ENCODE measurements around the gene CSF3R. TPM values are rescaled to one million over a fixed set of nuclear protein-coding genes. Genes with fewer than 3 reads are reported as not detected.

The CSF3R gene
- total RNA-seq, 5 donors from 2014 or later (not counting 1 experiment from before 2014, with no cell fraction given) = 0.25 to 2.1 (median 1.8) TPM

- no peak overlapping the region for H3K27ac Mint-ChIP-seq
- no peaks in the 10 kb centered on the region for H3K27me3 Mint-ChIP-seq
- H3K36me3 Mint-ChIP-seq = no peaks in the 10 kb centered on the region
- DNase-seq (no peak), ATAC-seq (replicated peaks in 1 of 4) (no peak)
- no peaks in the 10 kb centered on the region for H3K36me3 ChIP-seq (ENCODE audit: control insufficient read depth in 2 of 2, extremely low read depth in 1 of 2, insufficient read depth in 1 of 2, low read length in 1 of 2)
- H3K4me1 ChIP-seq (ENCODE audit: control insufficient read depth in 1 of 2, extremely low read depth in 1 of 2, insufficient read depth in 2 of 2, low read length in 2 of 2) = peaks cover 0 to 13% of the 10 kb centered on the region in 2 experiments
- H3K4me3 Mint-ChIP-seq = peak overlapping the region in 1 of 3 donors; percentile 87
- CTCF ChIA-PET = no interaction called here
- no peak overlapping the region for H3K4me3 ChIP-seq (ENCODE audit: control insufficient read depth in 1 of 2, extremely low read depth in 1 of 2, low read length in 1 of 2)
- peaks cover 17 to 22% (median 22%) of the 10 kb centered on the region in 3 donors for H3K4me1 Mint-ChIP-seq
- no peaks in the 10 kb centered on the region for H3K9me3 Mint-ChIP-seq
- POLR2A ChIA-PET = no interaction called here
- H3K27ac ChIP-seq (ENCODE audit: low read length) = no peak overlapping the region
- 96% methylated on average over 3 of the region's 4 CpGs for WGBS (ENCODE audit: insufficient coverage)
- H3K27me3 ChIP-seq (replicated peaks in 1 of 2; ENCODE audit: control insufficient read depth in 2 of 2, extremely low read depth in 1 of 2, insufficient read depth in 2 of 2, low read length in 1 of 2) = no peaks in the 10 kb centered on the region
- H3K9me3 ChIP-seq = no peaks in the 10 kb centered on the region
These were observed 34.1 kb downstream of the CSF3R start for GRCh38 chr1:36448530-36449056.

GRCh38 chr1:36447450-36447849 lies 35.3 kb downstream of the CSF3R start:
- ATAC-seq (replicated peaks in 1 of 4) (no peak), DNase-seq (no peak)
- Histone ChIP-seq H3K27me3 (replicated peaks in 1 of 2; ENCODE audit: control insufficient read depth in 2 of 2, extremely low read depth in 1 of 2, insufficient read depth in 2 of 2, low read length in 1 of 2) (no peaks in the 10 kb centered on the region), H3K4me3 (ENCODE audit: control insufficient read depth in 1 of 2, extremely low read depth in 1 of 2, low read length in 1 of 2) (no peak overlapping the region), H3K4me1 (ENCODE audit: control insufficient read depth in 1 of 2, extremely low read depth in 1 of 2, insufficient read depth in 2 of 2, low read length in 2 of 2) (peaks cover 0 to 13% of the 10 kb centered on the region in 2 experiments), H3K36me3 (ENCODE audit: control insufficient read depth in 2 of 2, extremely low read depth in 1 of 2, insufficient read depth in 1 of 2, low read length in 1 of 2) (no peaks in the 10 kb centered on the region), H3K9me3 (no peaks in the 10 kb centered on the region), H3K27ac (ENCODE audit: low read length) (no peak overlapping the region)
- POLR2A ChIA-PET = no interaction called here
- no peaks in the 10 kb centered on the region for H3K27me3 Mint-ChIP-seq
- H3K36me3 Mint-ChIP-seq = no peaks in the 10 kb centered on the region
- peaks cover 17 to 20% (median 19%) of the 10 kb centered on the region in 3 donors for H3K4me1 Mint-ChIP-seq
- H3K27ac Mint-ChIP-seq = no peak overlapping the region
- CTCF ChIA-PET = interaction anchor here in 1 of 2 donors (0.6 kb wide), 1 partner anchor 131 kb away, joined by 3 read pairs; no protein-coding TSS in a partner anchor
- no peak overlapping the region for H3K4me3 Mint-ChIP-seq
- no peaks in the 10 kb centered on the region for H3K9me3 Mint-ChIP-seq

- no peak for ATAC-seq (replicated peaks in 1 of 4)
- CTCF ChIA-PET = interaction anchor here in 1 of 2 donors (0.6 kb wide), 1 partner anchor 130 kb away, joined by 3 read pairs; no protein-coding TSS in a partner anchor
- H3K4me1 ChIP-seq (ENCODE audit: control insufficient read depth in 1 of 2, extremely low read depth in 1 of 2, insufficient read depth in 2 of 2, low read length in 2 of 2) = peaks cover 0 to 13% of the 10 kb centered on the region in 2 experiments
These were observed 36.0 kb downstream of the CSF3R start for GRCh38 chr1:36446746-36447145.

GRCh38 chr1:36446271-36446670 lies 36.4 kb downstream of the CSF3R start:
- no peak for ATAC-seq (replicated peaks in 1 of 4)
- POLR2A ChIA-PET = no interaction called here
- Histone ChIP-seq H3K36me3 (ENCODE audit: control insufficient read depth in 2 of 2, extremely low read depth in 1 of 2, insufficient read depth in 1 of 2, low read length in 1 of 2) (no peaks in the 10 kb centered on the region), H3K27me3 (replicated peaks in 1 of 2; ENCODE audit: control insufficient read depth in 2 of 2, extremely low read depth in 1 of 2, insufficient read depth in 2 of 2, low read length in 1 of 2) (no peaks in the 10 kb centered on the region), H3K9me3 (no peaks in the 10 kb centered on the region), H3K27ac (ENCODE audit: low read length) (no peak overlapping the region), H3K4me1 (ENCODE audit: control insufficient read depth in 1 of 2, extremely low read depth in 1 of 2, insufficient read depth in 2 of 2, low read length in 2 of 2) (peaks cover 0 to 13% of the 10 kb centered on the region in 2 experiments), H3K4me3 (ENCODE audit: control insufficient read depth in 1 of 2, extremely low read depth in 1 of 2, low read length in 1 of 2) (no peak overlapping the region)
- H3K27ac Mint-ChIP-seq = no peak overlapping the region
- no peaks in the 10 kb centered on the region for H3K36me3 Mint-ChIP-seq
- CTCF ChIA-PET = no interaction called here
- peak in 2 of 35 experiments; percentile 15 to 25 for DNase-seq
- H3K27me3 Mint-ChIP-seq = no peaks in the 10 kb centered on the region
- no peaks in the 10 kb centered on the region for H3K9me3 Mint-ChIP-seq
- H3K4me3 Mint-ChIP-seq = no peak overlapping the region
- peaks cover 11 to 14% (median 12%) of the 10 kb centered on the region in 3 donors for H3K4me1 Mint-ChIP-seq
- 74% methylated on average over 5 of the region's 8 CpGs for WGBS (ENCODE audit: insufficient coverage)

More at GRCh38 chr1:36446746-36447145, 36.0 kb downstream of the CSF3R start:
- Mint-ChIP-seq H3K36me3 (no peaks in the 10 kb centered on the region), H3K27ac (no peak overlapping the region), H3K27me3 (no peaks in the 10 kb centered on the region), H3K4me1 (peaks cover 15 to 18% (median 17%) of the 10 kb centered on the region in 3 donors), H3K9me3 (no peaks in the 10 kb centered on the region), H3K4me3 (no peak overlapping the region)
- Histone ChIP-seq H3K36me3 (ENCODE audit: control insufficient read depth in 2 of 2, extremely low read depth in 1 of 2, insufficient read depth in 1 of 2, low read length in 1 of 2) (no peaks in the 10 kb centered on the region), H3K9me3 (no peaks in the 10 kb centered on the region), H3K4me3 (ENCODE audit: control insufficient read depth in 1 of 2, extremely low read depth in 1 of 2, low read length in 1 of 2) (no peak overlapping the region), H3K27ac (ENCODE audit: low read length) (no peak overlapping the region), H3K27me3 (replicated peaks in 1 of 2; ENCODE audit: control insufficient read depth in 2 of 2, extremely low read depth in 1 of 2, insufficient read depth in 2 of 2, low read length in 1 of 2) (no peaks in the 10 kb centered on the region)
- no CpG with 5 or more reads among the region's 5 CpGs for WGBS (ENCODE audit: insufficient coverage)
- DNase-seq = no peak
- POLR2A ChIA-PET = no interaction called here

- no peaks in the 10 kb centered on the region for H3K27me3 Mint-ChIP-seq
- Histone ChIP-seq H3K36me3 (ENCODE audit: control insufficient read depth in 2 of 2, extremely low read depth in 1 of 2, insufficient read depth in 1 of 2, low read length in 1 of 2) (no peaks in the 10 kb centered on the region), H3K4me3 (ENCODE audit: control insufficient read depth in 1 of 2, extremely low read depth in 1 of 2, low read length in 1 of 2) (no peak overlapping the region), H3K4me1 (ENCODE audit: control insufficient read depth in 1 of 2, extremely low read depth in 1 of 2, insufficient read depth in 2 of 2, low read length in 2 of 2) (no peaks in the 10 kb centered on the region), H3K27ac (ENCODE audit: low read length) (no peak overlapping the region), H3K27me3 (replicated peaks in 1 of 2; ENCODE audit: control insufficient read depth in 2 of 2, extremely low read depth in 1 of 2, insufficient read depth in 2 of 2, low read length in 1 of 2) (no peaks in the 10 kb centered on the region), H3K9me3 (no peaks in the 10 kb centered on the region)
- DNase-seq (no peak), ATAC-seq (replicated peaks in 1 of 4) (no peak)
- no peaks in the 10 kb centered on the region for H3K9me3 Mint-ChIP-seq
- H3K27ac Mint-ChIP-seq = no peak overlapping the region
- H3K4me3 Mint-ChIP-seq = no peak overlapping the region
- no peaks in the 10 kb centered on the region for H3K4me1 Mint-ChIP-seq
- WGBS (ENCODE audit: insufficient coverage) = 71% methylated on average over 1 of the region's 2 CpGs
- no peaks in the 10 kb centered on the region for H3K36me3 Mint-ChIP-seq
- ChIA-PET CTCF (no interaction called here), POLR2A (interaction anchor here in 1 of 2 donors (0.5 kb wide), 1 partner anchor 221 kb away, joined by 5 read pairs; no protein-coding TSS in a partner anchor)
These were observed 39.4 kb downstream of the CSF3R start for GRCh38 chr1:36443297-36443696.

GRCh38 chr1:36442337-36442736 lies 40.4 kb downstream of the CSF3R start:
- Mint-ChIP-seq H3K9me3 (no peaks in the 10 kb centered on the region), H3K36me3 (no peaks in the 10 kb centered on the region), H3K27me3 (no peaks in the 10 kb centered on the region), H3K4me1 (no peaks in the 10 kb centered on the region), H3K4me3 (no peak overlapping the region), H3K27ac (no peak overlapping the region)
- ATAC-seq (replicated peaks in 1 of 4) (no peak), DNase-seq (no peak)
- Histone ChIP-seq H3K4me3 (ENCODE audit: control insufficient read depth in 1 of 2, extremely low read depth in 1 of 2, low read length in 1 of 2) (no peak overlapping the region), H3K9me3 (no peaks in the 10 kb centered on the region), H3K27ac (ENCODE audit: low read length) (no peak overlapping the region), H3K4me1 (ENCODE audit: control insufficient read depth in 1 of 2, extremely low read depth in 1 of 2, insufficient read depth in 2 of 2, low read length in 2 of 2) (no peaks in the 10 kb centered on the region), H3K36me3 (ENCODE audit: control insufficient read depth in 2 of 2, extremely low read depth in 1 of 2, insufficient read depth in 1 of 2, low read length in 1 of 2) (no peaks in the 10 kb centered on the region), H3K27me3 (replicated peaks in 1 of 2; ENCODE audit: control insufficient read depth in 2 of 2, extremely low read depth in 1 of 2, insufficient read depth in 2 of 2, low read length in 1 of 2) (no peaks in the 10 kb centered on the region)
- no CpG with 5 or more reads among the region's 3 CpGs for WGBS (ENCODE audit: insufficient coverage)
- POLR2A ChIA-PET = interaction anchor here in 1 of 2 donors (0.5 kb wide), 1 partner anchor 1135 kb away, joined by 3 read pairs; no protein-coding TSS in a partner anchor
- CTCF ChIA-PET = interaction anchor here in 1 of 2 donors (0.5 kb wide), 1 partner anchor 252 kb away, joined by 3 read pairs; no protein-coding TSS in a partner anchor

All from T-cell (primary cell).